Measurements from ENCODE around the gene QRICH1. TPM values are rescaled to one million over a fixed set of nuclear protein-coding genes. Genes with fewer than 3 reads are reported as not detected.

Gene QRICH1
- total and polyA plus RNA-seq, 2 of the 13 experiments (the other 11 are each of a cell fraction or from before 2014, with no cell fraction given) = 52.6 to 102 TPM

DNA sequence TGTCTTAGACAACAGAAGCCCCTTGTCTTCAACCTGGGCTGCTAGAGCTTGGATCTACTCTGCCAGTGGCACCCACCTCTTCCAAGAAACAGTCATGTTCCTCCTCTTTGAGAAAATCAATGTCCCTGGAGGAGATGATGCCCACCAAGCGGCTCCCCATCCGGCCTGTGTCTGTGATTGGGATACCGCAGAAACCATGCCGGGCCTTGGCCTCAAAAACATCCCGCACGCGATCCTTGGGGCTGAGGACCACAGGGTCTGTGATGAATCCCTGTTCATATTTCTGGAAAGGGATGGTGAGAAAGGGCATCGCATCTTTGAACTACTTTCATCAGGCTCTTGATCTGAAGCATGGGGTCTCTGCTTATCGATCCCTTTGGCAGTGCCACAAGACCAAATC lies 66.2 kb downstream of the QRICH1 start (continued):
- TF ChIP-seq TGIF2 (CRISPR knock-in tag; IDR thresholded peaks at IDR 0.05) (0 out of 2 replicates have a peak, but pooled peaks have one; percentile 41), IRF2 (CRISPR knock-in tag; IDR thresholded peaks at IDR 0.05) (no peak), TP53 (CRISPR knock-in tag; conservative IDR thresholded peaks at IDR 0.05) (no peak), POLR2AphosphoS5 (IDR thresholded peaks at IDR 0.05; ENCODE audit: low read depth, low read length) (peak; percentile 39; the same call in 1 of the 2 replicates), ZNF550 (CRISPR knock-in tag; IDR thresholded peaks at IDR 0.05; ENCODE audit: borderline replicate concordance) (no peak), SRSF1 (optimal IDR thresholded peaks at IDR 0.05; ENCODE audit: low read depth, low read length) (no peak), POLR2A (IDR thresholded peaks at IDR 0.05; ENCODE audit: insufficient read depth in 1 of 2, low read depth in 2 of 2, low read length in 2 of 2) (0 out of 4 replicates have a peak, but pooled peaks of 1 of the 2 experiments have one; percentile 5), ZHX2 (IDR thresholded peaks at IDR 0.05; ENCODE audit: low read depth) (no peak), ZHX2 (CRISPR knock-in tag; IDR thresholded peaks at IDR 0.05; ENCODE audit: borderline replicate concordance) (no peak), MED13 (CRISPR knock-in tag; IDR thresholded peaks at IDR 0.05) (no peak), DMAP1 (CRISPR knock-in tag; IDR thresholded peaks at IDR 0.05) (no peak), MTERF4 (CRISPR knock-in tag; IDR thresholded peaks at IDR 0.05) (no peak)
- TF ChIP-seq, protein P1, sequence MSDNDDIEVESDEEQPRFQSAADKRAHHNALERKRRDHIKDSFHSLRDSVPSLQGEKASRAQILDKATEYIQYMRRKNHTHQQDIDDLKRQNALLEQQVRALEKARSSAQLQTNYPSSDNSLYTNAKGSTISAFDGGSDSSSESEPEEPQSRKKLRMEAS (IDR thresholded peaks at IDR 0.05) = no peak
- TF ChIP-seq, protein P2, sequence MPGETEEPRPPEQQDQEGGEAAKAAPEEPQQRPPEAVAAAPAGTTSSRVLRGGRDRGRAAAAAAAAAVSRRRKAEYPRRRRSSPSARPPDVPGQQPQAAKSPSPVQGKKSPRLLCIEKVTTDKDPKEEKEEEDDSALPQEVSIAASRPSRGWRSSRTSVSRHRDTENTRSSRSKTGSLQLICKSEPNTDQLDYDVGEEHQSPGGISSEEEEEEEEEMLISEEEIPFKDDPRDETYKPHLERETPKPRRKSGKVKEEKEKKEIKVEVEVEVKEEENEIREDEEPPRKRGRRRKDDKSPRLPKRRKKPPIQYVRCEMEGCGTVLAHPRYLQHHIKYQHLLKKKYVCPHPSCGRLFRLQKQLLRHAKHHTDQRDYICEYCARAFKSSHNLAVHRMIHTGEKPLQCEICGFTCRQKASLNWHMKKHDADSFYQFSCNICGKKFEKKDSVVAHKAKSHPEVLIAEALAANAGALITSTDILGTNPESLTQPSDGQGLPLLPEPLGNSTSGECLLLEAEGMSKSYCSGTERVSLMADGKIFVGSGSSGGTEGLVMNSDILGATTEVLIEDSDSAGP (CRISPR knock-in tag; IDR thresholded peaks at IDR 0.05; ENCODE audit: borderline replicate concordance) = no peak

Data from HepG2 (cell line).